OCI-LY1 (cell line): ENCODE results near the gene MUC5AC.
"Not testable (repeated sequence)": the region's sequence is repeated elsewhere in the genome, so short reads cannot be mapped to it uniquely, and the experiment has no call there.

Experiments used
- H2AFZ ChIP-seq: fragments of 200-600 bp; sonication (generic), shearing (Covaris generic); 2 replicates; pipeline ENCODE4 v1.6.0; 2014; ENCODE audit warnings: antibody characterized with exemption, mild to moderate bottlenecking, low read length
- H3F3A ChIP-seq: fragments of 200-600 bp; sonication (generic), shearing (Covaris generic); 2 replicates; pipeline ENCODE4 v1.6.0; 2014; ENCODE audit warnings: mild to moderate bottlenecking, antibody characterized with exemption, low read length, moderate library complexity; ENCODE audit not compliant: insufficient read depth
- H3K27ac ChIP-seq: fragments of 200-600 bp; sonication (generic); 2 replicates; pipeline ENCODE4 v1.5.1; 2014; ENCODE audit warnings: low read length, mixed run types, mild to moderate bottlenecking, low read depth; ENCODE audit not compliant: poor library complexity, severe bottlenecking
- H3K27me3 ChIP-seq: fragments of 200-600 bp; sonication (generic); 2 replicates; pipeline ENCODE4 v1.6.0; 2014; ENCODE audit warnings: antibody characterized with exemption, mild to moderate bottlenecking, low read length, moderate library complexity; ENCODE audit not compliant: insufficient read depth
- H3K36me3 ChIP-seq: fragments of 200-600 bp; sonication (generic); 2 replicates; pipeline ENCODE4 v1.6.1; 2014; ENCODE audit warnings: mild to moderate bottlenecking, antibody characterized with exemption, low read length, moderate library complexity, mixed read lengths; ENCODE audit not compliant: insufficient read depth
- H3K4me1 ChIP-seq: fragments of 200-600 bp; sonication (generic); 2 replicates; pipeline ENCODE4 v1.5.1; 2014; ENCODE audit warnings: mild to moderate bottlenecking, low read length, moderate library complexity; ENCODE audit not compliant: insufficient read depth, severe bottlenecking
- H3K4me2 ChIP-seq: fragments of 200-600 bp; sonication (generic), shearing (Covaris generic); 2 replicates; pipeline ENCODE4 v1.6.1; 2014; ENCODE audit warnings: low read length
- H3K4me3 ChIP-seq: fragments of 200-600 bp; sonication (generic); 2 replicates; pipeline ENCODE4 v1.5.1; 2014; ENCODE audit warnings: low read length, low read depth, mild to moderate bottlenecking, mixed read lengths; ENCODE audit not compliant: poor library complexity, severe bottlenecking
- H3K79me2 ChIP-seq: fragments of 200-600 bp; shearing (Covaris generic); 2 replicates; pipeline ENCODE4 v1.6.1; 2016; ENCODE audit warnings: mixed run types, low read length, mixed read lengths; ENCODE audit not compliant: insufficient read depth
- H3K9ac ChIP-seq: fragments of 200-600 bp; sonication (generic), shearing (Covaris generic); 2 replicates; pipeline ENCODE4 v1.6.1; 2014; ENCODE audit warnings: mild to moderate bottlenecking, low read length, mixed read lengths
- H3K9me2 ChIP-seq: fragments of 200-600 bp; sonication (generic), shearing (Covaris generic); 2 replicates; pipeline ENCODE4 v1.6.1; 2014; ENCODE audit warnings: low read depth, mild to moderate bottlenecking, low read length, mixed read lengths
- H3K9me3 ChIP-seq: fragments of 200-600 bp; shearing (Covaris generic); 2 replicates; pipeline ENCODE4 v1.6.1; 2014; ENCODE audit warnings: low read length, mixed read lengths
- H4K20me1 ChIP-seq: fragments of 200-600 bp; sonication (generic), shearing (Covaris generic); 2 replicates; pipeline ENCODE4 v1.6.0; 2016; ENCODE audit warnings: mild to moderate bottlenecking, low read length; ENCODE audit not compliant: insufficient read depth

Gene MUC5AC

DNA sequence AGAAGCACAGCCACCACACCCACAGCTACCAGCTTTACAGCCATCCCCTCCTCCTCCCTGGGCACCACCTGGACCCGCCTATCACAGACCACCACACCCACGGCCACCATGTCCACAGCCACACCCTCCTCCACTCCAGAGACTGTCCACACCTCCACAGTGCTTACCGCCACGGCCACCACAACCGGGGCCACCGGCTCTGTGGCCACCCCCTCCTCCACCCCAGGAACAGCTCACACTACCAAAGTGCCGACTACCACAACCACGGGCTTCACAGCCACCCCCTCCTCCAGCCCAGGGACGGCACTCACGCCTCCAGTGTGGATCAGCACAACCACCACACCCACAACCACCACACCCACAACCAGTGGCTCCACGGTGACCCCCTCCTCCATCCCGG lies 92.7 kb downstream of the MUC5AC start:
- H3F3A ChIP-seq, H4K20me1 ChIP-seq, H3K9me2 ChIP-seq, H3K27me3 ChIP-seq, H3K4me1 ChIP-seq, H3K4me3 ChIP-seq, H3K36me3 ChIP-seq, H3K27ac ChIP-seq, H3K9me3 ChIP-seq, H3K4me2 ChIP-seq, H3K79me2 ChIP-seq, H3K9ac ChIP-seq, H2AFZ ChIP-seq: not testable (repeated sequence)
